PC-3 (cell line): ENCODE measurements around the gene TSEN2. TPM values are rescaled to one million over a fixed set of nuclear protein-coding genes. Genes with fewer than 3 reads are reported as not detected.
"Not testable (repeated sequence)": the region's sequence is repeated elsewhere in the genome, so short reads cannot be mapped to it uniquely, and the experiment has no call there.

Experiments
- ATAC-seq: fragments of 200-7000 bp; cut with Tn5 transposase; 2 replicates; pipeline ENCODE4 v1.9.1; 2020; ENCODE audit warnings: mild to moderate bottlenecking, moderate library complexity
- BruUV-seq: library from RNA; stranded (reverse); fragments of 400-500 nt; replicated peaks from 2 replicates; lab custom pipeline; 2021; lab: Mats Ljungman, UMichigan
- CTCF ChIA-PET: fragments of 300-600 bp; sonication (Branson Sonifier 250); formaldehyde crosslinking; loops from one replicate; lab custom pipeline; 2022; ENCODE audit warnings: antibody characterized with exemption; lab: Charles Lee
- POLR2A ChIA-PET: fragments of 300-600 bp; sonication (Branson Sonifier 250); formaldehyde crosslinking; loops from one replicate; lab custom pipeline; 2022; ENCODE audit warnings: antibody characterized with exemption; ENCODE audit not compliant: unreplicated experiment; lab: Charles Lee
- DNase-seq: peaks from one replicate; pipeline ENCODE4 v3.0.0-alpha.2; 2015
- H2AFZ ChIP-seq: fragments of 300-600 bp; sonication (generic); 2 replicates; pipeline ENCODE4 v1.6.0; 2016; ENCODE audit warnings: antibody characterized with exemption, low read length
- H3F3A ChIP-seq: fragments of 300-600 bp; sonication (generic); one replicate; pipeline ENCODE4 v1.6.0; 2017; ENCODE audit warnings: antibody characterized with exemption, low read length, control low read depth, mild to moderate bottlenecking; ENCODE audit not compliant: unreplicated experiment
- H3K27ac ChIP-seq: fragments of 300-600 bp; sonication (generic); 2 replicates; pipeline ENCODE4 v1.5.1; 2016; ENCODE audit warnings: mild to moderate bottlenecking, low read length
- H3K27me3 ChIP-seq: fragments of 300-600 bp; sonication (generic); 2 replicates; pipeline ENCODE4 v1.6.1; 2016; ENCODE audit warnings: low read length, mixed read lengths
- H3K36me3 ChIP-seq: fragments of 300-600 bp; sonication (generic); 2 replicates; pipeline ENCODE4 v1.6.1; 2016; ENCODE audit warnings: low read depth, mixed run types, low read length, mixed read lengths
- H3K4me1 ChIP-seq: fragments of 300-600 bp; sonication (generic); 2 replicates; pipeline ENCODE4 v1.5.1; 2016; ENCODE audit warnings: low read length; ENCODE audit not compliant: insufficient read depth
- H3K4me2 ChIP-seq: fragments of 300-600 bp; sonication (generic); 2 replicates; pipeline ENCODE4 v1.6.0; 2016; ENCODE audit warnings: low read length
- H3K4me3 ChIP-seq: fragments of 300-600 bp; sonication (generic); 2 replicates; pipeline ENCODE4 v1.5.1; 2016; ENCODE audit warnings: mild to moderate bottlenecking, low read length, mixed read lengths
- H3K79me2 ChIP-seq: fragments of 300-600 bp; sonication (generic); 2 replicates; pipeline ENCODE4 v1.6.1; 2017; ENCODE audit warnings: low read length, mixed read lengths
- H3K9ac ChIP-seq: fragments of 300-600 bp; sonication (generic); 2 replicates; pipeline ENCODE4 v1.6.0; 2016; ENCODE audit warnings: mild to moderate bottlenecking, low read length
- H3K9me2 ChIP-seq: fragments of 300-600 bp; sonication (generic); replicated peaks from 2 replicates; pipeline ENCODE4 v1.6.1; 2016; ENCODE audit warnings: mixed run types, low read length, mixed read lengths
- H3K9me3 ChIP-seq: fragments of 300-600 bp; sonication (generic); 2 replicates; pipeline ENCODE4 v1.6.1; 2016; ENCODE audit warnings: low read length, mixed read lengths
- H4K20me1 ChIP-seq: fragments of 300-600 bp; sonication (generic); 2 replicates; pipeline ENCODE4 v1.6.1; 2016; ENCODE audit warnings: low read length, mixed read lengths
- CTCF ChIP-seq: fragments of 300-600 bp; sonication (generic); conservative IDR thresholded peaks from 2 replicates; pipeline ENCODE4 v1.5.1; 2017; ENCODE audit warnings: antibody characterized with exemption, low read depth, mild to moderate bottlenecking, low read length
- EZH2 ChIP-seq: fragments of 300-600 bp; sonication (generic); IDR thresholded peaks from one replicate; pipeline ENCODE4 v1.6.1; 2017; ENCODE audit warnings: antibody characterized with exemption, mild to moderate bottlenecking, low read length; ENCODE audit not compliant: unreplicated experiment
- EZH2phosphoT487 ChIP-seq: fragments of 300-600 bp; sonication (generic); IDR thresholded peaks from 2 replicates; pipeline ENCODE4 v1.6.1; 2018; ENCODE audit warnings: mild to moderate bottlenecking, antibody characterized with exemption, low read length, borderline replicate concordance
- intact Hi-C: fragments of 100-400 bp; cut with micrococcal nuclease; formaldehyde crosslinking; loops from 2 replicates; pipeline ENCODE4 v1.9.0; 2023
- total RNA-seq: library from RNA; depleted of rRNA; stranded (reverse); fragments of >200 nt; gene quantifications from 2 replicates; pipeline ENCODE4 v1.2.3, GENCODE V29; 2014

TSEN2 gene
- total RNA-seq, 1 experiment from 2014 or later, result 40.2 TPM

- H3K4me2 ChIP-seq, result no peak overlapping the region
- ATAC-seq, result no peak
- 0 out of 2 replicates have a peak overlapping the region, but pooled peaks have one; percentile 0 for H3K9ac ChIP-seq
- peak overlapping the region; percentile 99 for H3K27ac ChIP-seq
- TF ChIP-seq EZH2 (no peak), CTCF (no peak), EZH2phosphoT487 (no peak)
- ChIA-PET POLR2A (no interaction called here), CTCF (interaction anchor here (0.7 kb wide), 1 partner anchor 81 kb away, joined by 6 read pairs; no protein-coding TSS in a partner anchor)
- H4K20me1 ChIP-seq, result no peaks in the 10 kb centered on the region
- no peaks in the 10 kb centered on the region for H3K36me3 ChIP-seq
- H3K27me3 ChIP-seq, result no peaks in the 10 kb centered on the region
- no peaks in the 10 kb centered on the region for H3K9me3 ChIP-seq
- H3K9me2 ChIP-seq, result no peaks in the 10 kb centered on the region
- DNase-seq, result no peak
- no TSS peak for BruUV-seq
- H3K4me1 ChIP-seq, result peaks cover 30% of the 10 kb centered on the region
- intact Hi-C loops, result no loop called here
- no peak overlapping the region for H3K4me3 ChIP-seq
- H3K79me2 ChIP-seq, result peaks cover 12% of the 10 kb centered on the region
- peaks cover 13% of the 10 kb centered on the region for H3F3A ChIP-seq
- H2AFZ ChIP-seq, result no peak overlapping the region
Observed at GRCh38 chr3:12468276-12468675, 16.0 kb upstream of the TSEN2 start.

GRCh38 chr3:12468757-12469156 lies 15.5 kb upstream of the TSEN2 start:
- BruUV-seq, result no TSS peak
- no peaks in the 10 kb centered on the region for H3K9me3 ChIP-seq
- H3K4me1 ChIP-seq, result peaks cover 26% of the 10 kb centered on the region
- H3K4me2 ChIP-seq, result no peak overlapping the region
- no peaks in the 10 kb centered on the region for H3K27me3 ChIP-seq
- ATAC-seq (no peak), DNase-seq (no peak)
- no peaks in the 10 kb centered on the region for H3K36me3 ChIP-seq
- peaks cover 13% of the 10 kb centered on the region for H3F3A ChIP-seq
- H4K20me1 ChIP-seq, result no peaks in the 10 kb centered on the region
- H3K27ac ChIP-seq, result peak overlapping the region; percentile 99
- peaks cover 12% of the 10 kb centered on the region for H3K79me2 ChIP-seq
- no peak overlapping the region for H2AFZ ChIP-seq
- ChIA-PET POLR2A (no interaction called here), CTCF (interaction anchor here (0.7 kb wide), 1 partner anchor 82 kb away, joined by 6 read pairs; no protein-coding TSS in a partner anchor)
- no peak overlapping the region for H3K4me3 ChIP-seq
- TF ChIP-seq CTCF (no peak), EZH2 (no peak)
- intact Hi-C loops, result no loop called here
- 0 out of 2 replicates have a peak overlapping the region, but pooled peaks have one; percentile 91 for H3K9ac ChIP-seq
- no peaks in the 10 kb centered on the region for H3K9me2 ChIP-seq

GRCh38 chr3:12469222-12469621 lies 15.1 kb upstream of the TSEN2 start:
- H3K9me2 ChIP-seq, ATAC-seq, H4K20me1 ChIP-seq, POLR2A ChIA-PET, BruUV-seq, H3K9me3 ChIP-seq, H3K27me3 ChIP-seq, DNase-seq, H2AFZ ChIP-seq, H3K4me3 ChIP-seq, H3K36me3 ChIP-seq, H3K4me2 ChIP-seq, intact Hi-C loops: not testable (repeated sequence)
- Histone ChIP-seq H3K27ac (peak overlapping the region; percentile 99), H3K9ac (peak overlapping the region; percentile 91; the same call in 1 of the 2 replicates), H3K4me1 (peaks cover 26% of the 10 kb centered on the region), H3K79me2 (peaks cover 12% of the 10 kb centered on the region), H3F3A (peaks cover 13% of the 10 kb centered on the region)
- CTCF ChIA-PET, result interaction anchor here (0.7 kb wide), 1 partner anchor 82 kb away, joined by 6 read pairs; no protein-coding TSS in a partner anchor
